ENCODE results near the gene PRELP. TPM values are rescaled to one million over a fixed set of nuclear protein-coding genes. Genes with fewer than 3 reads are reported as not detected.

PRELP gene
- polyA plus RNA-seq, 6 donors from 2014 or later: not detected

GRCh38 chr1:203528063-203528462 lies 52.5 kb downstream of the PRELP start:
- H3K36me3 Mint-ChIP-seq: no peaks in the 10 kb centered on the region
- DNase-seq: no peak
- no peaks in the 10 kb centered on the region for H3K9me3 Mint-ChIP-seq
- peaks cover 0 to 8% (median 0%) of the 10 kb centered on the region in 3 donors for H3K27me3 Mint-ChIP-seq
- ATAC-seq (ENCODE audit: low read depth in 2 of 2): no peak
- H3K4me3 Mint-ChIP-seq: no peak overlapping the region
- peaks cover 0 to 6% (median 3%) of the 10 kb centered on the region in 3 donors for H3K4me1 Mint-ChIP-seq
- H3K27ac Mint-ChIP-seq: no peak overlapping the region

GRCh38 chr1:203528976-203529835 lies 53.6 kb downstream of the PRELP start:
- Mint-ChIP-seq H3K36me3 (no peaks in the 10 kb centered on the region), H3K9me3 (no peaks in the 10 kb centered on the region), H3K4me1 (peaks cover 0 to 6% (median 3%) of the 10 kb centered on the region in 3 donors), H3K27ac (peak overlapping the region in 2 of 6 donors; percentile 11 to 74), H3K4me3 (no peak overlapping the region), H3K27me3 (peaks cover 0 to 8% (median 0%) of the 10 kb centered on the region in 3 donors)
- ATAC-seq (ENCODE audit: low read depth in 2 of 2): no peak
- no peak for DNase-seq

GRCh38 chr1:203531063-203531462 lies 55.5 kb downstream of the PRELP start:
- Mint-ChIP-seq H3K36me3 (no peaks in the 10 kb centered on the region), H3K4me3 (no peak overlapping the region), H3K27me3 (peaks cover 4 to 8% (median 4%) of the 10 kb centered on the region in 3 donors), H3K9me3 (no peaks in the 10 kb centered on the region), H3K4me1 (peaks cover 0 to 6% (median 3%) of the 10 kb centered on the region in 3 donors), H3K27ac (no peak overlapping the region)
- no peak for ATAC-seq (ENCODE audit: low read depth in 2 of 2)
- no peak for DNase-seq

GRCh38 chr1:203534012-203534411 lies 58.4 kb downstream of the PRELP start:
- Mint-ChIP-seq H3K27me3 (peaks cover 9 to 13% (median 10%) of the 10 kb centered on the region in 3 donors), H3K4me3 (no peak overlapping the region), H3K27ac (no peak overlapping the region), H3K9me3 (no peaks in the 10 kb centered on the region), H3K4me1 (peaks cover 0 to 6% (median 0%) of the 10 kb centered on the region in 3 donors), H3K36me3 (no peaks in the 10 kb centered on the region)
- ATAC-seq (ENCODE audit: low read depth in 2 of 2): no peak
- no peak for DNase-seq

- Mint-ChIP-seq H3K36me3 (no peaks in the 10 kb centered on the region), H3K4me1 (peaks cover 0 to 4% (median 0%) of the 10 kb centered on the region in 3 donors), H3K27ac (no peak overlapping the region), H3K27me3 (peaks cover 9 to 13% (median 10%) of the 10 kb centered on the region in 3 donors), H3K4me3 (no peak overlapping the region), H3K9me3 (no peaks in the 10 kb centered on the region)
- DNase-seq: no peak
- ATAC-seq (ENCODE audit: low read depth in 2 of 2): no peak
Measured at GRCh38 chr1:203534526-203534925, 58.9 kb downstream of the PRELP start.

- ATAC-seq (ENCODE audit: low read depth in 2 of 2) (no peak), DNase-seq (no peak)
- no peak overlapping the region for H3K27ac Mint-ChIP-seq
- H3K9me3 Mint-ChIP-seq: no peaks in the 10 kb centered on the region
- H3K27me3 Mint-ChIP-seq: peaks cover 9 to 13% (median 10%) of the 10 kb centered on the region in 3 donors
- H3K4me1 Mint-ChIP-seq: no peaks in the 10 kb centered on the region
- no peak overlapping the region for H3K4me3 Mint-ChIP-seq
- no peaks in the 10 kb centered on the region for H3K36me3 Mint-ChIP-seq
Measured at GRCh38 chr1:203536575-203536974, 61.0 kb downstream of the PRELP start.

- no peaks in the 10 kb centered on the region for H3K4me1 Mint-ChIP-seq
- H3K27me3 Mint-ChIP-seq: peaks cover 9 to 13% (median 10%) of the 10 kb centered on the region in 3 donors
- H3K27ac Mint-ChIP-seq: no peak overlapping the region
- ATAC-seq (ENCODE audit: low read depth in 2 of 2) (no peak), DNase-seq (no peak)
- no peak overlapping the region for H3K4me3 Mint-ChIP-seq
- H3K9me3 Mint-ChIP-seq: no peaks in the 10 kb centered on the region
- H3K36me3 Mint-ChIP-seq: no peaks in the 10 kb centered on the region
Measured at GRCh38 chr1:203536980-203537455, 61.4 kb downstream of the PRELP start.

- H3K27me3 Mint-ChIP-seq: peaks cover 9 to 13% (median 10%) of the 10 kb centered on the region in 3 donors
Measured at GRCh38 chr1:203537806-203538464, 62.3 kb downstream of the PRELP start.

GRCh38 chr1:203538726-203539125 lies 63.1 kb downstream of the PRELP start:
- Mint-ChIP-seq H3K27me3 (peaks cover 9 to 13% (median 10%) of the 10 kb centered on the region in 3 donors), H3K9me3 (no peaks in the 10 kb centered on the region), H3K36me3 (no peaks in the 10 kb centered on the region), H3K4me1 (no peaks in the 10 kb centered on the region), H3K4me3 (no peak overlapping the region), H3K27ac (no peak overlapping the region)
- DNase-seq (no peak), ATAC-seq (ENCODE audit: low read depth in 2 of 2) (no peak)

More at GRCh38 chr1:203537806-203538464, 62.3 kb downstream of the PRELP start:
- DNase-seq: no peak
- no peaks in the 10 kb centered on the region for H3K36me3 Mint-ChIP-seq
- H3K9me3 Mint-ChIP-seq: no peaks in the 10 kb centered on the region
- ATAC-seq (ENCODE audit: low read depth in 2 of 2): no peak
- H3K27ac Mint-ChIP-seq: peak overlapping the region in 1 of 6 donors; percentile 50
- H3K4me3 Mint-ChIP-seq: no peak overlapping the region
- no peaks in the 10 kb centered on the region for H3K4me1 Mint-ChIP-seq

GRCh38 chr1:203539831-203540546 lies 64.4 kb downstream of the PRELP start:
- Mint-ChIP-seq H3K27me3 (peaks cover 9 to 10% (median 9%) of the 10 kb centered on the region in 3 donors), H3K27ac (no peak overlapping the region), H3K36me3 (no peaks in the 10 kb centered on the region), H3K4me3 (no peak overlapping the region), H3K9me3 (no peaks in the 10 kb centered on the region), H3K4me1 (no peaks in the 10 kb centered on the region)
- no peak for ATAC-seq (ENCODE audit: low read depth in 2 of 2)
- no peak for DNase-seq

Other genes with a start within 250 kb of the PRELP start
- 1 to 10 TPM in 1 of 6 donors, under 1 TPM in 3, not detected in 2; 0.43 to 1.1 (median 0.59) TPM for gene CHIT1, start 246.1 kb upstream of the PRELP start, polyA plus RNA-seq (ENCODE audit: low read depth in 6 of 6)
- 100 to 1,000 TPM; 315 to 687 (median 417) TPM for gene BTG2, start 170.3 kb upstream of the PRELP start, polyA plus RNA-seq (ENCODE audit: low read depth in 6 of 6)
- not detected for gene FMOD, start 124.7 kb upstream of the PRELP start, polyA plus RNA-seq (ENCODE audit: low read depth in 6 of 6)
- gene OPTC, start 18.3 kb downstream of the PRELP start, polyA plus RNA-seq (ENCODE audit: low read depth in 6 of 6): not detected
- gene ATP2B4, start 151.0 kb downstream of the PRELP start, polyA plus RNA-seq (ENCODE audit: low read depth in 6 of 6): 1 to 10 TPM in 3 of 6 donors, under 1 TPM in 3; 0.52 to 1.9 (median 0.98) TPM